ENCODE results near the gene DNAJC7.
"Not testable (repeated sequence)": the region's sequence is repeated elsewhere in the genome, so short reads cannot be mapped to it uniquely, and the experiment has no call there.

DNAJC7 gene

DNA sequence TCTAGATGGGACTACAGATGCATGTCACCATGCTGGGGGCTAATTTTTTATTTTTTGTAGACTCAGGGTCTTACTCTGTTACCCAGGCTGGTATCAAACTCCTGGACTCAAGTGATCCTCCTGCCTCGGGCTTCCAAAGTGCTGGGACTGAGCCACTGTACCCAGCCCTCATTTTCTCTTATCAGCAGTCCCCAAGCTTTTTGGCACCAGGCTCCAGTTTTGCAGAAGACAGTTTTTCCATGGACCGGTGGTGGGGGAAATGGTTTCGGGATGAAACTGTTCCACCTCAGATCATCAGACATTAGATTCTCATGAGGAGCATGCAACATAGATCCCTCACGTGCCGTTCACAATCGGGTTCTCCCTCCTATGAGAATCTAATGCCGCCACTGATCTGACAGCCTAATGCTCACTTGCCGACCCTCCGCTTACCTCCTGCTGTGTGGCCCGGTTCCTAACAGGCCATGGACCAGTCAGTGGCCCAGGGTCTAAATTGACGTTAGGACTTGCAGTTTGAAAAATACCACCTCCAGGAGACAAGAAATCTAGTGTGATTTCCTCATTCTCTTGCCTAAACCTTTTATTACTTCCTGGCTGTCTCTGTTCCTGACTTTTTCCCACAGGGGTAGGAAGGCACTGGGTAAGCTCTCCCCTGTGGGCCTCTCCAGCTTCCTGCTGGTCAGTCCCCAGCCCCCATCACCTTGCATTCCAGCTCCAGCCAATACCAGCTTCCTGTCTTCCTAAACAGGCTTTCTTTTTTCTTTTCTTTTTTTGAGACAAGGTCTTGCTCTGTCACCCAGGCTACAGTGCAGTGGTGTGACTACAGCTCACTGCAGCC is 60.0 kb downstream of the DNAJC7 start:
- no peak for DNase-seq (ENCODE audit: low read depth in 3 of 3)

DNA sequence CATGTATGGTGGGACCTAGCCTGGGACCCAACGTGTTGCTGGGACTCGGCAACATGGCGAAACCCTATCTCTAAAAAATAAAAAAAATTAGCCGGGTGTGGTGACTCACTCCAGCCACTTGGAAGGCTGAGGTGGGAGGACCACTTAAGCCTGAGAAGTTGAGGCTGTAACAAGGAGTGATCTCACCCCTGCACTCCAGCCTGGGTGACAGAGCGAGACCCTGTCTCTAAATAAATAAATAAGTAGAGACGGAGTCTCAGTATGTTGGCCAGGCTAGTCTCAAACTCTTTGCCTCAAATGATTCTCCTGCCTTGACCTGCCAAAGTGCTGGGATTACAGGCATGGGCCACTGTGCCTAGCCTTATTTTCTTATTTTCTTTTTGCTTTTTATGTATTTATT is 60.7 kb downstream of the DNAJC7 start:
- no peak for DNase-seq (ENCODE audit: low read depth in 3 of 3)

GRCh38 chr17:41948762-41949460 is 68.3 kb downstream of the DNAJC7 start:
- DNase-seq (ENCODE audit: low read depth in 3 of 3): no peak

DNA sequence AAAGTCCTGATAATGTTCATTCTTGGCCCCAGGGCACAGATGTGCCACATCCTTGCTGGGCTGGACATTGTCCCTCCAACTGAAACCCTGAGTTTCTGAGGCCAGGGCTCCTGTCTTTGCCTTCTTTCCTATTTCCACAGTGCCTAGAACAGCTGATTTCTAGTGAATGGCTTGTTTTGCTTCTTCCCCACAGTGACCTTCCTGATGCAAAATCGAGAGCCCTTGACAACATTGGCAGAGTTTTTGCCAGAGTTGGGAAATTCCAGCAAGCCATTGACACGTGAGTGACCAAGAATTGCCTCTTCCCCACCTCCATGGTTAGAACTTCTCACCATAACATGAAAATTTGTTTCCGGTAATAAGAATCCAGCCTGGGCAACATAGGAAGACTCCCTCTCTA is 72.3 kb downstream of the DNAJC7 start:
- no peak for DNase-seq (ENCODE audit: low read depth in 3 of 3)

- DNase-seq (ENCODE audit: low read depth in 3 of 3): no peak
Measured at GRCh38 chr17:41943492-41943891, 73.7 kb downstream of the DNAJC7 start.

GRCh38 chr17:41942626-41943373 is 74.4 kb downstream of the DNAJC7 start:
- no peak for DNase-seq (ENCODE audit: low read depth in 3 of 3)

DNA sequence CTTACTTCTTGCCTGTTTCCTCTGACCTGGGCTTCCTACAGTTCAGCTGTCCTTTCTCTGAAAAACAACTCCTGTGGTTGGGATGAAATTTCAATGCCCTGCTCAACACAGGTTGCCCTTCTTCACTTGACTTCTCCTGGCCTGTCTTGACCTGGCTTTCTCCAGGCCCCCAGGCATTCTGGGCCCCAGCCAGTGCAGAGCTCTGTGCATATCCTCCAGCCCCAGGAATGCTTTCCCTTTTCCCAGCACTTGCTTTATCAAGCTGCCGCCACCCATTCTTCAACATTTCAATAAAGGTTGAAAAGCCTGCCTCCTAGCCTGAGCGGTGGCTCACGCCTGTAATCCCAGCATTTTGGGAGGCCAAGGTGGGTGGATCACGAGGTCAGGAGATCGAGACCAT is 76.1 kb downstream of the DNAJC7 start:
- no peak for DNase-seq (ENCODE audit: low read depth in 3 of 3)

GRCh38 chr17:41939693-41940090 is 77.5 kb downstream of the DNAJC7 start:
- no peak for DNase-seq (ENCODE audit: low read depth in 3 of 3)

- no peak for DNase-seq (ENCODE audit: low read depth in 3 of 3)
Measured at GRCh38 chr17:41939044-41939692, 78.1 kb downstream of the DNAJC7 start.

- no peak for DNase-seq (ENCODE audit: low read depth in 3 of 3)
Measured at GRCh38 chr17:41937970-41938954, 79.0 kb downstream of the DNAJC7 start.

DNA sequence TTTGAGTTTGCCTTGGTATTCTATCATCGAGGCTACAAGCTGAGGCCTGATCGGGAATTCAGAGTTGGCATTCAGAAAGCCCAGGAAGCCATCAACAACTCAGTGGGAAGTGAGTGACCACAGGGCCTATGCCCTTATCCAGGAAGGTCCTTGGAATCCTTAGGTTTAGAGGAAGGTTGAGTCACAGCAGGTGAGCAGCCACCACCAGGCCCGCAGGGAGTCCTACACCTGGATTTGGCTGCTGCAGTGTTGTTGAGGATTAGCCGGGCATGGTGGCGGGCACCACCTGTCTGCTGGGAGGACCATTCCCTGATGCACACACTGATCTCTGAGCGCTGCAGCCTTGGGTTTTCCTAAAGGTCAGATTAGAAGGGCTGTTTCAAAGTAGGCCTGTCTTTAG is 81.6 kb downstream of the DNAJC7 start:
- DNase-seq (ENCODE audit: low read depth in 3 of 3): no peak

- no peak for DNase-seq (ENCODE audit: low read depth in 3 of 3)
Measured at GRCh38 chr17:41932816-41933389, 84.3 kb downstream of the DNAJC7 start.

- DNase-seq (ENCODE audit: low read depth in 3 of 3): not testable (repeated sequence)
Measured at GRCh38 chr17:41931715-41932114, 85.5 kb downstream of the DNAJC7 start.

- not testable (repeated sequence) for DNase-seq (ENCODE audit: low read depth in 3 of 3)
Measured at GRCh38 chr17:41930833-41931156, 86.4 kb downstream of the DNAJC7 start.

DNA sequence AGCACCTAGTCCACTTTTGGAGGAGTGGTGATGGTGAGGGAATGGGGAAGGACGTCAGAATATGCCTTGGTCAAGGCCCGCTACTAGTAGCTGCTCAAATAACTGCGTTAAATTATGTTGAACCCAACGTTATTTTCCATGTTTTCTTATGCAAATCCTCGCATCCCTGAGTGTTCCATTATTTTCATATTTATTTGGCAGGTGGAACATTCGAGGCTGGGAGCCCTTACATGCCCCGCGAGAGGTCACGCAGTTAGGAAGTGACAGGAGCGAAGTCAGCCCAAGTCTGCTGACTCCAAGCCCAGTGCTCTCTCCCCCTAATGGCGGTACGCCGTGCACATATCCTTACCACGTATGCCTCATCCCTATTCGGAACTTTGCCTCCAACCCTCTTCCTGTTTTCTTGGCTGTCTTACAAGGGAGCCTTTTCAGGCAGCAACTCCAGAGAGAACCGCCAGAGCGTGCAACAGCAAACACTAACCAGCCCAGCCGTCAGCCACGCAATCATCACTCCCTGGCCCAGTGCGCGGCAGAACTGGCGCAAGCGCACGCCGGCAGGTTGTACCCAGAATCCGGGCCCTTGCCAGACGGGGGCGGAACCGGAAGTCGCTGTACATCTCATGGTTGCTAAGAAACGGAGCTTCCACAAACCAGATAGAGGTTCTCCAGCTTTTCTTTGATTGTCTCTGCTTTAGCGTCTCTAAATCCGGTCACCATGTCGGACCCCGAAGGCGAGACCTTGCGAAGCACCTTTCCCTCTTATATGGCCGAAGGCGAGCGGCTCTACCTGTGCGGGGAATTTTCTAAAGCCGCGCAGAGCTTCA is 87.0 kb downstream of the DNAJC7 start, which contains the start of gene ODAD4:
TSS of gene ODAD4 (plus strand) at position 609 of the 824 bp plus-strand sequence. CDS start at position 716, 107 bp downstream.
- DNase-seq (ENCODE audit: low read depth in 3 of 3): peak; percentile 89 to 91 (median 91)

GRCh38 chr17:41928693-41929251 is 88.5 kb downstream of the DNAJC7 start:
- DNase-seq (ENCODE audit: low read depth in 3 of 3): no peak
